GM12892 (cell line): ENCODE data around the gene SMARCE1.

Source experiments
- POLR2A ChIP-seq: IDR thresholded peaks from 2 replicates; pipeline ENCODE4 v1.6.1; 2011; ENCODE audit warnings: low read depth, low read length, control low read depth
- POLR2AphosphoS5 ChIP-seq: IDR thresholded peaks from 2 replicates; pipeline ENCODE4 v1.6.1; 2011; ENCODE audit warnings: low read depth, low read length, control low read depth

GRCh38 chr17:40697297-40697696 is 49.7 kb upstream of the SMARCE1 start:
- TF ChIP-seq POLR2AphosphoS5: no peak
- TF ChIP-seq POLR2A: no peak
